Loucy (cell line): ENCODE results near the gene CCDC6.

ENCODE experiments used
- H2AFZ ChIP-seq: fragments of 200-600 bp; sonication (generic); 2 replicates; pipeline ENCODE4 v1.6.0; 2016; ENCODE audit warnings: antibody characterized with exemption, mild to moderate bottlenecking, low read length, moderate library complexity
- H3F3A ChIP-seq: fragments of 200-600 bp; 2 replicates; pipeline ENCODE4 v1.6.0; 2016; ENCODE audit warnings: antibody characterized with exemption, low read depth, mild to moderate bottlenecking
- H3K27me3 ChIP-seq: fragments of 200-600 bp; sonication (generic); 2 replicates; pipeline ENCODE4 v1.6.1; 2014; ENCODE audit warnings: low read length, mild to moderate bottlenecking; ENCODE audit not compliant: insufficient read depth, poor library complexity, severe bottlenecking
- H3K36me3 ChIP-seq: fragments of 200-600 bp; sonication (generic); 2 replicates; pipeline ENCODE4 v1.6.1; 2016; ENCODE audit warnings: low read length; ENCODE audit not compliant: insufficient read depth
- H3K4me1 ChIP-seq: fragments of 200-600 bp; sonication (generic); 2 replicates; pipeline ENCODE4 v1.5.1; 2014; ENCODE audit warnings: low read length, mild to moderate bottlenecking; ENCODE audit not compliant: insufficient read depth, poor library complexity, severe bottlenecking
- H3K4me2 ChIP-seq: fragments of 200-600 bp; sonication (generic); 2 replicates; pipeline ENCODE4 v1.6.0; 2014; ENCODE audit warnings: antibody characterized with exemption, low read length, low read depth, mild to moderate bottlenecking; ENCODE audit not compliant: poor library complexity, severe bottlenecking
- H3K4me3 ChIP-seq: fragments of 200-600 bp; sonication (generic); 2 replicates; pipeline ENCODE4 v1.5.1; 2014; ENCODE audit warnings: low read length, mild to moderate bottlenecking, mixed read lengths; ENCODE audit not compliant: poor library complexity, severe bottlenecking
- H3K79me2 ChIP-seq: fragments of 200-600 bp; sonication (generic); 2 replicates; pipeline ENCODE4 v1.6.1; 2014; ENCODE audit warnings: low read length; ENCODE audit not compliant: insufficient read depth
- H3K9ac ChIP-seq: fragments of 200-600 bp; sonication (generic); 2 replicates; pipeline ENCODE4 v1.6.0; 2014; ENCODE audit warnings: mild to moderate bottlenecking, low read depth, low read length, moderate library complexity; ENCODE audit not compliant: poor library complexity, severe bottlenecking
- H3K9me2 ChIP-seq: fragments of 200-600 bp; sonication (generic); replicated peaks from 2 replicates; pipeline ENCODE4 v1.6.1; 2016; ENCODE audit warnings: low read depth, low read length, mixed read lengths
- H3K9me3 ChIP-seq: fragments of 200-600 bp; sonication (generic); 2 replicates; pipeline ENCODE4 v1.6.1; 2014; ENCODE audit warnings: mild to moderate bottlenecking, antibody characterized with exemption, low read length, low read depth; ENCODE audit not compliant: insufficient read depth
- H4K20me1 ChIP-seq: fragments of 200-600 bp; sonication (generic); 2 replicates; pipeline ENCODE4 v1.6.0; 2014; ENCODE audit warnings: antibody characterized with exemption, low read length, mild to moderate bottlenecking; ENCODE audit not compliant: insufficient read depth, poor library complexity, severe bottlenecking
- EZH2phosphoT487 ChIP-seq: fragments of 200-600 bp; IDR thresholded peaks from 2 replicates; pipeline ENCODE4 v1.6.1; 2018; ENCODE audit warnings: antibody characterized with exemption, mild to moderate bottlenecking, moderate library complexity, borderline replicate concordance
- TF ChIP-seq, protein P1 (sequence below): fragments of 200-600 bp; sonication (generic); conservative IDR thresholded peaks from 2 replicates; pipeline ENCODE4 v1.5.1; 2014; ENCODE audit warnings: mild to moderate bottlenecking, antibody characterized with exemption, low read length

CCDC6 gene

DNA sequence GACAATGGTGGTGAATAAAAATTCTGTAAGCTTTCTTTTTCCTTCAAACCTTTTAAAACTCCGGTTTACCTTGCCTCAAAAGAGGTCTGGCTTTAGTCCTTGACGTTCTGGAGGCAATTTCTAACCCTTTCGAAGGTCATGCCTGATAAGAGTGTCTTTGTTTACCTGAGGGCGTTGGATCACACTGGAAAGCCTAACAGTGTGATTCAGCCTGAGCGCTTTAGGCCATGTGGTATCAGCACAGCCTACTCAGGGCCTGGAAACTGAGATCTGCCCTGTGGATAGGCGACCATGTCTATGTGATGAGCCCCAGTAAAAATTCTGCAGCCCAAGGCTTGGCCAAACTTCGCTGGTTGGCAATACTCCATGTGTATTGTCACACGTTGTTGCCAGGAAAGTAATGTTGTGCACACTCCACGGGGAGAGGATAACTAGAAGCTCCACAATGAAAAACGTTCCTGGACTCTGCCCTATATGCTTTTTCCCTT lies 10.7 kb downstream of the CCDC6 start:
- Histone ChIP-seq H3K36me3 (peaks cover 3% of the 10 kb centered on the region; the same call in 1 of the 2 replicates), H3K4me1 (peaks cover 28% of the 10 kb centered on the region), H3F3A (no peaks in the 10 kb centered on the region), H3K79me2 (peaks cover 99% of the 10 kb centered on the region), H2AFZ (no peak overlapping the region), H3K9ac (no peak overlapping the region), H3K9me3 (no peaks in the 10 kb centered on the region), H4K20me1 (peaks cover 61% of the 10 kb centered on the region), H3K4me2 (no peak overlapping the region), H3K27me3 (no peaks in the 10 kb centered on the region), H3K4me3 (no peak overlapping the region), H3K9me2 (no peaks in the 10 kb centered on the region)
- TF ChIP-seq, protein P1, sequence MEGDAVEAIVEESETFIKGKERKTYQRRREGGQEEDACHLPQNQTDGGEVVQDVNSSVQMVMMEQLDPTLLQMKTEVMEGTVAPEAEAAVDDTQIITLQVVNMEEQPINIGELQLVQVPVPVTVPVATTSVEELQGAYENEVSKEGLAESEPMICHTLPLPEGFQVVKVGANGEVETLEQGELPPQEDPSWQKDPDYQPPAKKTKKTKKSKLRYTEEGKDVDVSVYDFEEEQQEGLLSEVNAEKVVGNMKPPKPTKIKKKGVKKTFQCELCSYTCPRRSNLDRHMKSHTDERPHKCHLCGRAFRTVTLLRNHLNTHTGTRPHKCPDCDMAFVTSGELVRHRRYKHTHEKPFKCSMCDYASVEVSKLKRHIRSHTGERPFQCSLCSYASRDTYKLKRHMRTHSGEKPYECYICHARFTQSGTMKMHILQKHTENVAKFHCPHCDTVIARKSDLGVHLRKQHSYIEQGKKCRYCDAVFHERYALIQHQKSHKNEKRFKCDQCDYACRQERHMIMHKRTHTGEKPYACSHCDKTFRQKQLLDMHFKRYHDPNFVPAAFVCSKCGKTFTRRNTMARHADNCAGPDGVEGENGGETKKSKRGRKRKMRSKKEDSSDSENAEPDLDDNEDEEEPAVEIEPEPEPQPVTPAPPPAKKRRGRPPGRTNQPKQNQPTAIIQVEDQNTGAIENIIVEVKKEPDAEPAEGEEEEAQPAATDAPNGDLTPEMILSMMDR: no peak
- no peak for TF ChIP-seq EZH2phosphoT487

DNA sequence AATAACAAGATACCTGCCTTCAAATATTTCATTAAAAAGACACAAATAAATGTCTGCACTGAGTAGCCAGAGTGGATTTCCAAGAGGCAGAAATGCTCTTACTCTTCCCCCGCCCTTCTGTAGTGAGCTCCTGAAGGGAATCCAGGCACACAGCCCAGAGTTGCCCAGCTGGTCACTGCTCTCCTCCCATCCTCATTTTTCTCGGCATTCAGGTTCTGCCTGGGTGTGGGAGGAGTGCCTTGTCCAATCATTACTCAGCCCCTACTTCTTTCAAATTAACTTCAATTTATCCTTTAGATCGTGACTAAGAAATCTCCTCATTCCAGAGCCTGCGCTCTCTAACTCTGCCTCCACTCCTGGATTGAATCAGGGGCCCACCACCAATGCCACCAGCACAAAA lies 12.2 kb downstream of the CCDC6 start:
- no peaks in the 10 kb centered on the region for H3F3A ChIP-seq
- peaks cover 52% of the 10 kb centered on the region for H4K20me1 ChIP-seq
- peaks cover 97% of the 10 kb centered on the region for H3K79me2 ChIP-seq

DNA sequence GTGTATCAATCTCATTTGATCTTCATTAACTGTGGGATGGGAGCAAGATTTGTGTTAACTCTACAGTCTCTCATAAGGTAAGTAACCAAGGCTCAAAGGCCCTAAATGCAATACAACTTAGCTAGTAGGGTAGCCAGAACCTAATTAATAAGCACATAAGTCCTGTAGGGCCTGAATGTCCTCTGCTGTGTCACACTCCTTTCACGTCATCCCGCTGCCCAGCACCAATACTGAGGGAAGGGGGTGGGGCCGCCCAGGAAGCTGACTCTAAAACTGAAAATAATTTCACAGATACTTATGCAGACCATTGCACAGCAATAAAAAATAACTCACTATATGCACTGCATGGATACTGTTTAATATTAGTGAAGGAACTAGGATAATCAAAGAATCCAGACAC lies 13.7 kb downstream of the CCDC6 start:
- H3K4me1 ChIP-seq: peaks cover 12% of the 10 kb centered on the region
- peaks cover 97% of the 10 kb centered on the region for H3K79me2 ChIP-seq
- no peak overlapping the region for H3K4me3 ChIP-seq
- peaks cover 43% of the 10 kb centered on the region for H4K20me1 ChIP-seq
- H2AFZ ChIP-seq: no peak overlapping the region
- peaks cover 15% of the 10 kb centered on the region for H3K36me3 ChIP-seq
- H3K9me3 ChIP-seq: no peaks in the 10 kb centered on the region
- no peaks in the 10 kb centered on the region for H3K9me2 ChIP-seq
- no peaks in the 10 kb centered on the region for H3K27me3 ChIP-seq
- TF ChIP-seq, protein P1: no peak
- TF ChIP-seq EZH2phosphoT487: no peak
- no peak overlapping the region for H3K4me2 ChIP-seq
- no peaks in the 10 kb centered on the region for H3F3A ChIP-seq
- no peak overlapping the region for H3K9ac ChIP-seq

More for the DNA sequence above, 12.2 kb downstream of the CCDC6 start:
- H3K36me3 ChIP-seq: peaks cover 13% of the 10 kb centered on the region; the same call in 1 of the 2 replicates
- no peaks in the 10 kb centered on the region for H3K9me2 ChIP-seq
- H3K4me1 ChIP-seq: peaks cover 17% of the 10 kb centered on the region
- H3K9ac ChIP-seq: no peak overlapping the region
- H2AFZ ChIP-seq: no peak overlapping the region
- H3K4me3 ChIP-seq: no peak overlapping the region
- no peaks in the 10 kb centered on the region for H3K27me3 ChIP-seq
- no peaks in the 10 kb centered on the region for H3K9me3 ChIP-seq
- H3K4me2 ChIP-seq: no peak overlapping the region
- TF ChIP-seq, protein P1: no peak
- TF ChIP-seq EZH2phosphoT487: no peak
